Neural progenitor cell (in vitro differentiated cells): ENCODE data around the gene RNF133. TPM values are rescaled to one million over a fixed set of nuclear protein-coding genes. Genes with fewer than 3 reads are reported as not detected.
"Not testable (repeated sequence)": the region's sequence is repeated elsewhere in the genome, so short reads cannot be mapped to it uniquely, and the experiment has no call there.

Experiments used
- DNase-seq: peaks from one replicate; pipeline ENCODE4 v3.0.0-alpha.2; 2016; ENCODE audit warnings: low spot score
- H2AFZ ChIP-seq: fragments of 200-600 bp; sonication (generic); replicated peaks from 2 replicates; pipeline ENCODE4 v1.6.1; 2016; ENCODE audit warnings: antibody characterized with exemption
- H3F3A ChIP-seq: fragments of 200-600 bp; sonication (generic); 2 replicates; pipeline ENCODE4 v1.6.1; 2016; ENCODE audit warnings: antibody characterized with exemption, low read depth
- H3K27ac ChIP-seq: fragments of 200-600 bp; sonication (generic); 2 replicates; pipeline ENCODE4 v1.5.1; 2016; ENCODE audit warnings: mild to moderate bottlenecking
- H3K27me3 ChIP-seq: fragments of 200-600 bp; sonication (generic); 2 replicates; pipeline ENCODE4 v1.6.1; 2016; ENCODE audit warnings: mild to moderate bottlenecking, moderate library complexity
- H3K36me3 ChIP-seq: fragments of 200-600 bp; sonication (generic); 2 replicates; pipeline ENCODE4 v1.5.1; 2016
- H3K4me1 ChIP-seq: fragments of 200-600 bp; sonication (generic); 2 replicates; pipeline ENCODE4 v1.6.1; 2016; ENCODE audit warnings: mixed run types
- H3K4me2 ChIP-seq: fragments of 200-600 bp; sonication (generic); 2 replicates; pipeline ENCODE4 v1.6.1; 2016
- H3K4me3 ChIP-seq: fragments of 200-600 bp; sonication (generic); 2 replicates; pipeline ENCODE4 v1.5.1; 2016
- H3K79me2 ChIP-seq: fragments of 200-600 bp; sonication (generic); 2 replicates; pipeline ENCODE4 v1.6.1; 2016; ENCODE audit warnings: low read depth
- H3K9ac ChIP-seq: fragments of 200-600 bp; sonication (generic); 2 replicates; pipeline ENCODE4 v1.6.1; 2016
- H3K9me3 ChIP-seq: fragments of 200-600 bp; sonication (generic); 2 replicates; pipeline ENCODE4 v1.5.1; 2016; ENCODE audit warnings: low read depth
- H4K20me1 ChIP-seq: fragments of 200-600 bp; sonication (generic); 2 replicates; pipeline ENCODE4 v1.6.1; 2016; ENCODE audit warnings: low read depth
- H3K27ac Mint-ChIP-seq: 3 replicates; pipeline ENCODE4 v1.8.0; 2021; ENCODE audit warnings: mixed read lengths
- H3K27me3 Mint-ChIP-seq: 2 replicates; pipeline ENCODE4 v1.8.0; 2022; ENCODE audit warnings: low read depth, mild to moderate bottlenecking, inconsistent platforms, moderate library complexity, mixed read lengths; ENCODE audit not compliant: insufficient read depth
- H3K36me3 Mint-ChIP-seq: 3 replicates; pipeline ENCODE4 v1.8.0; 2021; ENCODE audit warnings: mixed read lengths
- H3K4me1 Mint-ChIP-seq: 3 replicates; pipeline ENCODE4 v1.8.0; 2021; ENCODE audit warnings: mixed read lengths
- H3K4me3 Mint-ChIP-seq: 3 replicates; pipeline ENCODE4 v1.8.0; 2021; ENCODE audit warnings: mild to moderate bottlenecking, moderate library complexity, mixed read lengths
- H3K9me3 Mint-ChIP-seq: 3 replicates; pipeline ENCODE4 v1.8.0; 2020; ENCODE audit warnings: mixed read lengths
- EZH2 ChIP-seq: fragments of 200-600 bp; sonication (generic); IDR thresholded peaks from 2 replicates; pipeline ENCODE4 v1.6.1; 2017; ENCODE audit warnings: antibody characterized with exemption, mild to moderate bottlenecking, moderate library complexity
- EZH2phosphoT487 ChIP-seq: fragments of 200-600 bp; sonication (generic); IDR thresholded peaks from 2 replicates; pipeline ENCODE4 v1.6.1; 2017; ENCODE audit warnings: antibody characterized with exemption
- total RNA-seq: library from RNA; depleted of rRNA; stranded (reverse); fragments of >200 nt; gene quantifications from 2 replicates; pipeline ENCODE4 v1.2.3, GENCODE V29; 2015; ENCODE audit warnings: low replicate concordance
- TF ChIP-seq, protein P1 (sequence below): fragments of 200-600 bp; sonication (generic); IDR thresholded peaks from 2 replicates; pipeline ENCODE4 v1.5.1; 2017; ENCODE audit warnings: antibody characterized with exemption, mild to moderate bottlenecking

RNF133 gene
- total RNA-seq, 1 donor from 2014 or later, result 0.09 TPM

DNA sequence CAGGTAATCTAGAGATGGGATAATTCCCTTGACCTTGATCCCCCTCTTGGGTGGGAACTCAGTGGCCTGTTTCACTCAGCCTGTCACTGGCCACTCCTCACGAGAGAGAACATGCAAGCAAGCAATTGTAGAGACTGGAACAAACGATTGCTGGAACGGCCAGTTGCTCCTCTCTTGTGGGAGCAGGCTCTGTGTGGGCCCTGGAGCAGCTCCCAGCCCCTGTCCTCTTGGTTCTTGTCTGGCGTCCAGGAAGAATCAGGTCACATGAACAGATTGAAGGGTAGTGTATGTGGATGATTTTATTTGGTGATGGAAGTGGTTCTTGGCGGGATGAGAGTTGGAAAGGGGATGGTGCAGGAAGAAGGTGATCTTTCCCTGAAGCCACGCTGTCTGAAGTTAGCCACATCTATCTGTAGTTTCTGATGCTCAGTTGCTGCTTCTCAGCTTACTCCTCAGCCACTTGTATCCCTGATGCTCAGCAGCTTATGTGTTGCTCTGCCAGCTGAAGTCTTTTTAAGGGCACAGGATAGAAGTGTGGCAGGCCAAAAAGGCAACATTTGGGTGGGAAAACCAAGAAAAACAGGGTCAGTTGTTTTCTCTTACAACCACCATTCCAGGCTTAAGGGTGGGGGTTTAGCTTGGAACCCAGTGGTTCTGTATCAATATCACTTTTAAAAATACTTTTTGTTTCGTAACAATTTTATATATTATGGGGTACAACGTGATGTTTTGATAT is 15.9 kb downstream of the RNF133 start:
- Histone ChIP-seq H3K9me3 (no peaks in the 10 kb centered on the region), H3K4me2 (no peak overlapping the region), H3K36me3 (no peaks in the 10 kb centered on the region), H4K20me1 (no peaks in the 10 kb centered on the region), H2AFZ (no peak overlapping the region), H3K27ac (no peak overlapping the region), H3K79me2 (no peaks in the 10 kb centered on the region), H3F3A (no peaks in the 10 kb centered on the region), H3K4me3 (no peak overlapping the region), H3K4me1 (peaks cover 14% of the 10 kb centered on the region), H3K27me3 (no peaks in the 10 kb centered on the region), H3K9ac (no peak overlapping the region)
- H3K36me3 Mint-ChIP-seq, result no peaks in the 10 kb centered on the region
- peaks cover 7% of the 10 kb centered on the region for H3K9me3 Mint-ChIP-seq
- H3K27ac Mint-ChIP-seq, result no peak overlapping the region
- no peak overlapping the region for H3K4me3 Mint-ChIP-seq
- peaks cover 3% of the 10 kb centered on the region for H3K27me3 Mint-ChIP-seq
- DNase-seq, result no peak
- TF ChIP-seq, protein P1, sequence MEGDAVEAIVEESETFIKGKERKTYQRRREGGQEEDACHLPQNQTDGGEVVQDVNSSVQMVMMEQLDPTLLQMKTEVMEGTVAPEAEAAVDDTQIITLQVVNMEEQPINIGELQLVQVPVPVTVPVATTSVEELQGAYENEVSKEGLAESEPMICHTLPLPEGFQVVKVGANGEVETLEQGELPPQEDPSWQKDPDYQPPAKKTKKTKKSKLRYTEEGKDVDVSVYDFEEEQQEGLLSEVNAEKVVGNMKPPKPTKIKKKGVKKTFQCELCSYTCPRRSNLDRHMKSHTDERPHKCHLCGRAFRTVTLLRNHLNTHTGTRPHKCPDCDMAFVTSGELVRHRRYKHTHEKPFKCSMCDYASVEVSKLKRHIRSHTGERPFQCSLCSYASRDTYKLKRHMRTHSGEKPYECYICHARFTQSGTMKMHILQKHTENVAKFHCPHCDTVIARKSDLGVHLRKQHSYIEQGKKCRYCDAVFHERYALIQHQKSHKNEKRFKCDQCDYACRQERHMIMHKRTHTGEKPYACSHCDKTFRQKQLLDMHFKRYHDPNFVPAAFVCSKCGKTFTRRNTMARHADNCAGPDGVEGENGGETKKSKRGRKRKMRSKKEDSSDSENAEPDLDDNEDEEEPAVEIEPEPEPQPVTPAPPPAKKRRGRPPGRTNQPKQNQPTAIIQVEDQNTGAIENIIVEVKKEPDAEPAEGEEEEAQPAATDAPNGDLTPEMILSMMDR, result no peak
- TF ChIP-seq EZH2phosphoT487 (no peak), EZH2 (no peak)
- peaks cover 26% of the 10 kb centered on the region for H3K4me1 Mint-ChIP-seq

DNA sequence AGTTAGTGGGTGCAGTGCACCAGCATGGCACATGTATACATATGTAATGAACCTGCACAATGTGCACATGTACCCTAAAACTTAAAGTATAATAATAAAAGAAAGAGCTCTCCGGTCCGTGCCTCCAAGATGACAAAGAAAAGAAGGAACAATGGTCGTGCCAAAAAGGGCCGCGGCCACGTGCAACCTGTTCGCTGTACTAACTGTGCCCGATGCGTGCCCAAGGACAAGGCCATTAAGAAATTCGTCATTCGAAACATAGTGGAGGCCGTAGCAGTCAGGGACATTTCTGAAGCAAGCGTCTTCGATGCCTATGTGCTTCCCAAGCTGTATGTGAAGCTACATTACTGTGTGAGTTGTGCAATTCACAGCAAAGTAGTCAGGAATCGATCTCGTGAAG is 17.7 kb downstream of the RNF133 start:
- H3K9me3 ChIP-seq, H3K27me3 ChIP-seq, H3K36me3 ChIP-seq, H3K27ac ChIP-seq, H3K4me2 ChIP-seq, H3K9me3 Mint-ChIP-seq, H3K4me3 Mint-ChIP-seq, H3K79me2 ChIP-seq, H3K9ac ChIP-seq, H3K4me3 ChIP-seq, H3K4me1 ChIP-seq, H2AFZ ChIP-seq, H3F3A ChIP-seq, DNase-seq, H3K36me3 Mint-ChIP-seq, H3K27ac Mint-ChIP-seq, H4K20me1 ChIP-seq, H3K27me3 Mint-ChIP-seq: not testable (repeated sequence)
- H3K4me1 Mint-ChIP-seq, result peaks cover 38% of the 10 kb centered on the region

DNA sequence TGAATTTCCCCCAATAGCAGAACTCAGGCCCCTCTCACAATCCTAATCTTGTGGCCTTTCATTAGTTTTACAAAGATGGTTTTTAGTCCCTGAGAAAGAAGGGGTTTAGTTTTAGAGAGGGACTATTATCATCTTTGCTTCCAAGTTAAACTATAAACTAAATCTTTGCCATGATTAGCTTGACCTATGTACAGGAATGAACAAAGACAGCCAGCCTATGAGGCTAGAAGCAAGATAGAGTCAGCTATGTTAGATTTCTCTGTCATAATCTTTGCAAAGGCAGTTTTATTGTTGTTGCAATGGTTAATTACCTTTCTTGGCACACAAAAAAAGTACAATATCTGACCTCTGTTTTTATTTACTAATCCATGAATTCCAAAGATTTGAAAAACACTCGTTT is 19.1 kb downstream of the RNF133 start:
- no peak overlapping the region for H3K9ac ChIP-seq

DNA sequence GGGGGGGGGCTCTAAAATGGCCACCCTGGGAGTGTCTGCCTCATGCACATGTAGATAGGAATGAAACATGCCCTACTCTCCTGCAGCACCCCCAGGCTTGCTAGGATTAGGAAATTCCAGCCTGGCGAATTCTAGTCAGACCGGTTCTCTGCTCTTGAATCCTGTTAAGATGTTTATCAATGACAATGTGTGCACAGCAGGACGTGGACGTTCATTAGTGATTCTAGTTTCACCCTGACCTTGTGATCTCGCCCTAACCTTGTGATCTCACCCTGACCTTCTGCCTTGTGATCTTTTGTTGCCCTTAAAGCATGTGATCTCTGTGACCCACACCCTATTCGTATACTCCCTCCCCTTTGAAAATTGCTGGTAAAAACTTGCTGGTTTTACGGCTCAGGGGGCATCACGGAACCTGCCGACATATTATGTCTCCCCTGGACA is 19.6 kb downstream of the RNF133 start:
- not testable (repeated sequence) for H3K4me2 ChIP-seq, H3F3A ChIP-seq, H3K36me3 Mint-ChIP-seq, H3K79me2 ChIP-seq, H4K20me1 ChIP-seq, H3K27me3 ChIP-seq, H3K9ac ChIP-seq, H3K9me3 ChIP-seq, H3K27ac ChIP-seq, H3K27me3 Mint-ChIP-seq, H3K36me3 ChIP-seq, H3K4me3 ChIP-seq, H2AFZ ChIP-seq, H3K4me1 ChIP-seq, DNase-seq
- peaks cover 14% of the 10 kb centered on the region for H3K9me3 Mint-ChIP-seq
- peak overlapping the region; percentile 51 for H3K27ac Mint-ChIP-seq
- peaks cover 38% of the 10 kb centered on the region for H3K4me1 Mint-ChIP-seq
- peak overlapping the region; percentile 2 for H3K4me3 Mint-ChIP-seq

More for the DNA sequence above, 19.1 kb downstream of the RNF133 start:
- Histone ChIP-seq H2AFZ (no peak overlapping the region), H3K36me3 (no peaks in the 10 kb centered on the region), H3K79me2 (no peaks in the 10 kb centered on the region), H3F3A (no peaks in the 10 kb centered on the region), H3K4me1 (peaks cover 2% of the 10 kb centered on the region), H4K20me1 (no peaks in the 10 kb centered on the region), H3K4me2 (no peak overlapping the region), H3K27ac (no peak overlapping the region), H3K27me3 (no peaks in the 10 kb centered on the region), H3K4me3 (no peak overlapping the region), H3K9me3 (no peaks in the 10 kb centered on the region)
- H3K4me1 Mint-ChIP-seq, result peaks cover 38% of the 10 kb centered on the region
- peak overlapping the region; percentile 51 for H3K27ac Mint-ChIP-seq
- no peaks in the 10 kb centered on the region for H3K36me3 Mint-ChIP-seq
- DNase-seq, result no peak
- peaks cover 5% of the 10 kb centered on the region for H3K27me3 Mint-ChIP-seq
- peak overlapping the region; percentile 2 for H3K4me3 Mint-ChIP-seq
- peaks cover 13% of the 10 kb centered on the region for H3K9me3 Mint-ChIP-seq
- no peak for TF ChIP-seq EZH2
- TF ChIP-seq EZH2phosphoT487, result no peak
- TF ChIP-seq, protein P1, result no peak
